ENCODE results near the gene DSTYK. TPM values are rescaled to one million over a fixed set of nuclear protein-coding genes. Genes with fewer than 3 reads are reported as not detected.

DSTYK gene
- total RNA-seq, 1 donor from 2014 or later, result 9.2 TPM

GRCh38 chr1:205245096-205245495 is 33.6 kb upstream of the DSTYK start:
- H3K36me3 Mint-ChIP-seq (ENCODE audit: unreplicated experiment), result peaks cover 7% of the 10 kb centered on the region
- peaks cover 36% of the 10 kb centered on the region for H3K4me1 Mint-ChIP-seq (ENCODE audit: low read depth, unreplicated experiment)
- H3K27me3 Mint-ChIP-seq (ENCODE audit: unreplicated experiment), result no peaks in the 10 kb centered on the region
- H3K27ac Mint-ChIP-seq (ENCODE audit: unreplicated experiment), result no peak overlapping the region
- H3K4me3 Mint-ChIP-seq (ENCODE audit: unreplicated experiment), result no peak overlapping the region
- TF ChIP-seq, protein P1, sequence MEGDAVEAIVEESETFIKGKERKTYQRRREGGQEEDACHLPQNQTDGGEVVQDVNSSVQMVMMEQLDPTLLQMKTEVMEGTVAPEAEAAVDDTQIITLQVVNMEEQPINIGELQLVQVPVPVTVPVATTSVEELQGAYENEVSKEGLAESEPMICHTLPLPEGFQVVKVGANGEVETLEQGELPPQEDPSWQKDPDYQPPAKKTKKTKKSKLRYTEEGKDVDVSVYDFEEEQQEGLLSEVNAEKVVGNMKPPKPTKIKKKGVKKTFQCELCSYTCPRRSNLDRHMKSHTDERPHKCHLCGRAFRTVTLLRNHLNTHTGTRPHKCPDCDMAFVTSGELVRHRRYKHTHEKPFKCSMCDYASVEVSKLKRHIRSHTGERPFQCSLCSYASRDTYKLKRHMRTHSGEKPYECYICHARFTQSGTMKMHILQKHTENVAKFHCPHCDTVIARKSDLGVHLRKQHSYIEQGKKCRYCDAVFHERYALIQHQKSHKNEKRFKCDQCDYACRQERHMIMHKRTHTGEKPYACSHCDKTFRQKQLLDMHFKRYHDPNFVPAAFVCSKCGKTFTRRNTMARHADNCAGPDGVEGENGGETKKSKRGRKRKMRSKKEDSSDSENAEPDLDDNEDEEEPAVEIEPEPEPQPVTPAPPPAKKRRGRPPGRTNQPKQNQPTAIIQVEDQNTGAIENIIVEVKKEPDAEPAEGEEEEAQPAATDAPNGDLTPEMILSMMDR (IDR thresholded peaks at IDR 0.05; ENCODE audit: partially characterized antibody, unreplicated experiment), result no peak
- H3K9me3 Mint-ChIP-seq (ENCODE audit: unreplicated experiment), result no peaks in the 10 kb centered on the region
- DNase-seq, result no peak

DNA sequence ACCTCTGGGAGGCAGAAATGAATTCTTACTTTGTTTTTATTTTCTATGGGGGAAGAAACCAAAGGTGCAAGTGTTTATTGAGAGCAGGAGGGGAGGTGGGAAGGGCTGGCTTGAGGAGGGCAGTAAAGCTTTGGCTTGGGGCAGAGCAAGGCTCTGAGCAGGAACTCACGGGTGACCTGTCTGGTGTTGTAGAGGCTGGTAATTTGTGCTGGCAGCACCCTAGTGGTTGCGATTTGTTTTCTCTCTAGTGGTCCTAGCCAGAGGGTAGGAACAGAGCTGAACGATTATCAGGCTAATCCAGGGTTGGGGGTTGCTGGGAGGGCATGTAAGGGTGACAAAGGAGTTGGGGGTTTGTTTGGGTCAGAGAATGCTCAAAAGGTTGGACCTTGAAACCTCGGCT is 32.9 kb upstream of the DSTYK start:
- no peak for DNase-seq
- Mint-ChIP-seq H3K4me1 (ENCODE audit: low read depth, unreplicated experiment) (peaks cover 36% of the 10 kb centered on the region), H3K4me3 (ENCODE audit: unreplicated experiment) (no peak overlapping the region), H3K36me3 (ENCODE audit: unreplicated experiment) (peaks cover 7% of the 10 kb centered on the region), H3K27me3 (ENCODE audit: unreplicated experiment) (no peaks in the 10 kb centered on the region), H3K9me3 (ENCODE audit: unreplicated experiment) (no peaks in the 10 kb centered on the region), H3K27ac (ENCODE audit: unreplicated experiment) (no peak overlapping the region)
- TF ChIP-seq, protein P1 (IDR thresholded peaks at IDR 0.05; ENCODE audit: partially characterized antibody, unreplicated experiment), result no peak

DNA sequence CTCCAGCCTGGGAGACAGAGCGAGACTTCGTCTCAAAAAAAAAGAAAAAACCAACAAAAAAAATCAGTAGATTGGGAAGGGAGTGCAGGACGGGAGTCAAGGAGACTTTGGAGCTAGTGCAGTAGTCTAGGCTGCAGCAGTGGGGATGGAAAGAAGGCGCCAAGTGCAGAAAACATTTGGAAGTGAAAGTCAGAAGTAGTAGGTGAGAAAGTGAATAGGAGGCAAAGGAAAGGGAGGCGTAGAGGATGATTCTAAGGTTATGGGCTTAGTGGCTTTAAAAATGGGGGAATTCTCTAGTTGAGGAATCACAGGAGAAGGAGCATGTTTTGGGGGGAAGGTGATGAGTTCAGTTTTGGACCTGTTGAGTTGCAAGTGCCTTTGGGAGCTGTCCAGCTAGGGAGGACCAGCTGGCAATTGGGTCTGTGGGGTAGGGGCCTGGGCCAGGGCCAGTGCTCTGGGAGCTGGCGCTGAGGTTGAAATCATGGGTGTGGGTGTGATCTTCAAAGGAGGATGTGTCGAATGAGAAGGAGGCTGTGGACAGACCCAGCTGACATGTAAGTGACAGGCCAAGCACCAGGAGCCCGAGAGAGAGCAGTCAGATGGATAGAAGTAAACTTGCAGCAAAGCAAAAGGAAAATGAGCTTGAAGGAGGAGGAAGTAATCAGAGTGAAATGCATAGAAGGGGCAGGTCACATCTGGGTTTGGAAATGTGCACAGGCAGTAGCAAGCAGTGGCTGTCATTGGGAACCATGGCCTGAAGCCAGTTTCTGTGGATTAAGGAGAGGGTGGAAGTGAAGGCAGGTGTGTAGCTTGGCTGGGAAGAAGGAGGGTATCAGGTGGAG is 32.1 kb upstream of the DSTYK start:
- no peak for DNase-seq
- H3K36me3 Mint-ChIP-seq (ENCODE audit: unreplicated experiment), result peaks cover 7% of the 10 kb centered on the region
- H3K27ac Mint-ChIP-seq (ENCODE audit: unreplicated experiment), result no peak overlapping the region
- peaks cover 36% of the 10 kb centered on the region for H3K4me1 Mint-ChIP-seq (ENCODE audit: low read depth, unreplicated experiment)
- no peak overlapping the region for H3K4me3 Mint-ChIP-seq (ENCODE audit: unreplicated experiment)
- TF ChIP-seq, protein P1 (IDR thresholded peaks at IDR 0.05; ENCODE audit: partially characterized antibody, unreplicated experiment), result no peak
- no peaks in the 10 kb centered on the region for H3K27me3 Mint-ChIP-seq (ENCODE audit: unreplicated experiment)
- H3K9me3 Mint-ChIP-seq (ENCODE audit: unreplicated experiment), result no peaks in the 10 kb centered on the region

DNA sequence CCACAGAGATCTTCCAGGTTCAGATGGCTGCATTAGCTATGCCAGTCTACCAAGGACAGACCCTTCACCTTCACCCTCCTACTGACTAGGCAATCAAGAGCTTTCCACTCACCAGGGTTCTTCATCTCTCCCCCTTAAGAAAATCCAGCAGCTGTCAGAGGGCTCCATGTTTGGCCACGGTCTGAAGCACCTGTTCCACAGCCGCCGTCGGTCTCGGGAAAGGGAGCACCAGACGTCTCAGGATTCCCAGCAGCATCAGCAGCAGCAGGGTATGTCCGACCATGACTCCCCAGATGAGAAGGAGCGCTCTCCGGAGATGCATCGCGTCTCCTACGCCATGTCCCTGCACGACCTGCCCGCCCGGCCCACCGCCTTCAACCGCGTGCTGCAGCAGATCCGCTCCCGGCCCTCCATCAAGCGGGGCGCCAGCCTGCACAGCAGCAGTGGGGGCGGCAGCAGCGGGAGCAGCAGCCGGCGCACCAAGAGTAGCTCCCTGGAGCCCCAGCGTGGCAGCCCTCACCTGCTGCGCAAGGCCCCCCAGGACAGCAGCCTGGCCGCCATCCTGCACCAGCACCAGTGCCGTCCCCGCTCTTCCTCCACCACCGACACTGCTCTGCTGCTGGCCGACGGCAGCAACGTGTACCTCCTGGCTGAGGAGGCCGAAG is 30.0 kb upstream of the DSTYK start:
- H3K27ac Mint-ChIP-seq (ENCODE audit: unreplicated experiment), result no peak overlapping the region
- no peak for DNase-seq

More for the DNA sequence above, 30.0 kb upstream of the DSTYK start:
- Mint-ChIP-seq H3K36me3 (ENCODE audit: unreplicated experiment) (peaks cover 7% of the 10 kb centered on the region), H3K27me3 (ENCODE audit: unreplicated experiment) (no peaks in the 10 kb centered on the region), H3K4me1 (ENCODE audit: low read depth, unreplicated experiment) (peaks cover 24% of the 10 kb centered on the region), H3K9me3 (ENCODE audit: unreplicated experiment) (peaks cover 3% of the 10 kb centered on the region), H3K4me3 (ENCODE audit: unreplicated experiment) (no peak overlapping the region)
- TF ChIP-seq, protein P1 (IDR thresholded peaks at IDR 0.05; ENCODE audit: partially characterized antibody, unreplicated experiment), result no peak
